Body of pancreas (tissue), 4 donors: ENCODE data around the gene FERMT2.

Source experiments
- POLR2A ChIP-seq, 3 donors: fragments of 450-650 bp; IDR thresholded peaks; one replicate each; pipeline ENCODE4 v1.6.1; 2016; ENCODE audit warnings: antibody characterized with exemption in 3 of 3, mild to moderate bottlenecking in 2 of 3
- TF ChIP-seq, protein P1 (sequence below), 7 experiments: fragments of 450-650 bp in 4 of 7; fragments of 200-600 bp in 3 of 7; sonication (generic) in 3 of 7; IDR thresholded peaks; one replicate each; pipeline ENCODE4 v1.5.1; 2016 to 2019; ENCODE audit warnings: antibody characterized with exemption in 7 of 7

DNA sequence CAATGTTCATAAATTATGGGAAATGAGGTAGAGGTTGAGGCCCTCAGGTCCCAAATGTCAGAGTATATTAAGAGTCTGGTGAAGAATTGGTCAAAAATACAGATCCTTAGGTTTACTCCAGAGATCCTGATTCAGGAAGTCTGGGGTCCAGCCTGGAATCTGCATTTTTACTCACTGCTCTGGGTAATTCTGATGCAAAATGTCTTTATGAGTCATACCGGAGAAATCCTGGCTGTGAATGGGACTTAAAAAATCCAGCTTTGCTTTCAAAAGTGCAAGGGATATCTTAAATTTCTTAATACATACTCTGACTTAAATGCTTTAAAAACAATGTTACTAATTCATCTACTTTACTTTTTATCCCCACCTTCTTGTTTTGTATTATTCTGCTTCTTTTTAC, 74.5 kb downstream of the FERMT2 start:
- TF ChIP-seq, protein P1, sequence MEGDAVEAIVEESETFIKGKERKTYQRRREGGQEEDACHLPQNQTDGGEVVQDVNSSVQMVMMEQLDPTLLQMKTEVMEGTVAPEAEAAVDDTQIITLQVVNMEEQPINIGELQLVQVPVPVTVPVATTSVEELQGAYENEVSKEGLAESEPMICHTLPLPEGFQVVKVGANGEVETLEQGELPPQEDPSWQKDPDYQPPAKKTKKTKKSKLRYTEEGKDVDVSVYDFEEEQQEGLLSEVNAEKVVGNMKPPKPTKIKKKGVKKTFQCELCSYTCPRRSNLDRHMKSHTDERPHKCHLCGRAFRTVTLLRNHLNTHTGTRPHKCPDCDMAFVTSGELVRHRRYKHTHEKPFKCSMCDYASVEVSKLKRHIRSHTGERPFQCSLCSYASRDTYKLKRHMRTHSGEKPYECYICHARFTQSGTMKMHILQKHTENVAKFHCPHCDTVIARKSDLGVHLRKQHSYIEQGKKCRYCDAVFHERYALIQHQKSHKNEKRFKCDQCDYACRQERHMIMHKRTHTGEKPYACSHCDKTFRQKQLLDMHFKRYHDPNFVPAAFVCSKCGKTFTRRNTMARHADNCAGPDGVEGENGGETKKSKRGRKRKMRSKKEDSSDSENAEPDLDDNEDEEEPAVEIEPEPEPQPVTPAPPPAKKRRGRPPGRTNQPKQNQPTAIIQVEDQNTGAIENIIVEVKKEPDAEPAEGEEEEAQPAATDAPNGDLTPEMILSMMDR (IDR thresholded peaks at IDR 0.05): no peak
- no peak for TF ChIP-seq POLR2A (IDR thresholded peaks at IDR 0.05)
